Ovary (tissue), 3 donors: Measurements from ENCODE around the gene FAM13B.

Source experiments
- POLR2A ChIP-seq: fragments of 450-650 bp; IDR thresholded peaks from one replicate; pipeline ENCODE4 v1.6.1; 2017; ENCODE audit warnings: antibody characterized with exemption, mild to moderate bottlenecking, moderate library complexity
- TF ChIP-seq, protein P1 (sequence below), 3 donors: fragments of 450-650 bp in 2 of 3; fragments of 200-600 bp in 1 of 3; IDR thresholded peaks; one replicate each; pipeline versions ENCODE4 v1.5.1 to v1.8.0; 2016 to 2022; ENCODE audit warnings: antibody characterized with exemption in 3 of 3, mild to moderate bottlenecking in 1 of 3
- donor health status: DM: no; HTN: no; CAD: no.

DNA sequence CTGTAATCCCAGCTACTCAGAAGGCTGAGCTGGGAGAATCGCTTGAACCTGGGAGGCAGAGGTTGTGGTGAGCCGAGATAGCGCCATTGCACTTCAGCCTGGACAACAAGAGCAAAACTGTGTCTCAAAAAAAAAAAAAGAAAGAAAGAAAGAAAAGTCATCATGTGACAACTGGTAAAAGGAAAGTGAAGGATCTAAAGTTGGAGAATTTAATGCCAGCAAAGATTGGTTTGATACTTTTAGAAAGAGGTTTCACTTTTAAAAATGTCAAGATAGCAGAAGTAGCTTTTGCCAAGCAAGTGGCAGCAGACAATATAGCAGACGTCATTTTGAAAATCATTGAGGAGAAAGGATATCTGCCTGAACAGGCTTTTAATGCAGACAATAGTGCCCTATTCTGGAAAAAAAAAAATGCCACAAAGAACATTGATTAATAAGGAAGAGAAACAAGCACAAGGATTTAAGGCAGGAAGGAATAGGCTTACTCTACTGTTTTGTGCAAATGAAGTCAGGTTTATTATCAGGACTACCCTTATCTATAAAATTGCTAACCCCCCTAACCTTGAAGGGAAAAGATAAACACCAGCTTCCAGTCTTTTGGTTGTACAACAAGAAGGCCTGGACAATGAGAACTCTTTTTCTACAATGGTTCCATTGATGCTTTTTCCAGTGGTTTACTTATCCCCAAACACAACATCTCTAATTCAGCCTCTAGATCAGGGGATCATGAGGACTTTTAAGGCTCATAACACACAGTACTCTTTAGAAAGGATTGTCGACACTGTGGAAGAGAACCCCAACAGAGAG, 131.7 kb downstream of the FAM13B start:
- no peak for TF ChIP-seq POLR2A
- TF ChIP-seq, protein P1, sequence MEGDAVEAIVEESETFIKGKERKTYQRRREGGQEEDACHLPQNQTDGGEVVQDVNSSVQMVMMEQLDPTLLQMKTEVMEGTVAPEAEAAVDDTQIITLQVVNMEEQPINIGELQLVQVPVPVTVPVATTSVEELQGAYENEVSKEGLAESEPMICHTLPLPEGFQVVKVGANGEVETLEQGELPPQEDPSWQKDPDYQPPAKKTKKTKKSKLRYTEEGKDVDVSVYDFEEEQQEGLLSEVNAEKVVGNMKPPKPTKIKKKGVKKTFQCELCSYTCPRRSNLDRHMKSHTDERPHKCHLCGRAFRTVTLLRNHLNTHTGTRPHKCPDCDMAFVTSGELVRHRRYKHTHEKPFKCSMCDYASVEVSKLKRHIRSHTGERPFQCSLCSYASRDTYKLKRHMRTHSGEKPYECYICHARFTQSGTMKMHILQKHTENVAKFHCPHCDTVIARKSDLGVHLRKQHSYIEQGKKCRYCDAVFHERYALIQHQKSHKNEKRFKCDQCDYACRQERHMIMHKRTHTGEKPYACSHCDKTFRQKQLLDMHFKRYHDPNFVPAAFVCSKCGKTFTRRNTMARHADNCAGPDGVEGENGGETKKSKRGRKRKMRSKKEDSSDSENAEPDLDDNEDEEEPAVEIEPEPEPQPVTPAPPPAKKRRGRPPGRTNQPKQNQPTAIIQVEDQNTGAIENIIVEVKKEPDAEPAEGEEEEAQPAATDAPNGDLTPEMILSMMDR (IDR thresholded peaks at IDR 0.05) = no peak
